Astrocyte of the spinal cord (primary cell): ENCODE data around the gene ZBTB40.

Source experiments
- DNase-seq: peaks from one replicate; pipeline ENCODE4 v3.0.0; 2011; ENCODE audit warnings: low read depth, low spot score
- H3K4me3 ChIP-seq: 2 replicates; pipeline ENCODE4 v1.5.1; 2011; ENCODE audit warnings: low read depth, mild to moderate bottlenecking, low read length, moderate library complexity
- CTCF ChIP-seq: IDR thresholded peaks from 2 replicates; pipeline ENCODE4 v1.5.1; 2012; ENCODE audit warnings: low read depth, mild to moderate bottlenecking, low read length, inconsistent platforms
- in situ Hi-C: cut with HindIII; loops from 2 replicates; pipeline ENCODE4 v1.10.0; 2017; ENCODE audit warnings: low sequenced_read_pairs

ZBTB40 gene

GRCh38 chr1:22547818-22548462 lies 96.3 kb downstream of the ZBTB40 start:
- no peak for DNase-seq
- in situ Hi-C loops, result no loop called here
- no peak for TF ChIP-seq CTCF
- H3K4me3 ChIP-seq, result no peak overlapping the region

- DNase-seq, result no peak
- in situ Hi-C loops, result no loop called here
- no peak for TF ChIP-seq CTCF
- H3K4me3 ChIP-seq, result no peak overlapping the region
Measured at GRCh38 chr1:22550021-22550420, 98.4 kb downstream of the ZBTB40 start.

DNA sequence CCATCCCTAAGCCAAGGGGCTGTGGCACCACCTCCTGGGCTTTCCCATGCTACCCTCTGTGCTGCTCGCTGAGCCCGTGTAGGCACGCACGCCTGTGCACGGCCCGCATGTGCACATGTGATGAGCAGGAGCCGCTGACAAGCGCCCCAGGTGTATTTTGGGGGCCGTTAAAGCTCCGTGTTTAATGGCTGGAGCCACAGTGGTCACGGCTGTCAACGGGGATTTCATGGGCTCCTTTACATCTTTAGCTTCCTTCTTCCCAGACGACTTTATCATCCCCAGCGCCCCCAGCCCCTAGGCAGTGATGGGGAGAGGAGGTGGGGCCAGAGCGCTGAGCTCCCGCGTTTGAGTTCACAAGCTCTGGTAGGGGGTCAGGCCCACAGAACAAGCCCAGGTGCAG lies 99.9 kb downstream of the ZBTB40 start:
- in situ Hi-C loops, result no loop called here
- DNase-seq, result no peak
- TF ChIP-seq CTCF, result no peak
- H3K4me3 ChIP-seq, result no peak overlapping the region

GRCh38 chr1:22552021-22552420 lies 100.4 kb downstream of the ZBTB40 start:
- no peak overlapping the region for H3K4me3 ChIP-seq
- no peak for DNase-seq

DNA sequence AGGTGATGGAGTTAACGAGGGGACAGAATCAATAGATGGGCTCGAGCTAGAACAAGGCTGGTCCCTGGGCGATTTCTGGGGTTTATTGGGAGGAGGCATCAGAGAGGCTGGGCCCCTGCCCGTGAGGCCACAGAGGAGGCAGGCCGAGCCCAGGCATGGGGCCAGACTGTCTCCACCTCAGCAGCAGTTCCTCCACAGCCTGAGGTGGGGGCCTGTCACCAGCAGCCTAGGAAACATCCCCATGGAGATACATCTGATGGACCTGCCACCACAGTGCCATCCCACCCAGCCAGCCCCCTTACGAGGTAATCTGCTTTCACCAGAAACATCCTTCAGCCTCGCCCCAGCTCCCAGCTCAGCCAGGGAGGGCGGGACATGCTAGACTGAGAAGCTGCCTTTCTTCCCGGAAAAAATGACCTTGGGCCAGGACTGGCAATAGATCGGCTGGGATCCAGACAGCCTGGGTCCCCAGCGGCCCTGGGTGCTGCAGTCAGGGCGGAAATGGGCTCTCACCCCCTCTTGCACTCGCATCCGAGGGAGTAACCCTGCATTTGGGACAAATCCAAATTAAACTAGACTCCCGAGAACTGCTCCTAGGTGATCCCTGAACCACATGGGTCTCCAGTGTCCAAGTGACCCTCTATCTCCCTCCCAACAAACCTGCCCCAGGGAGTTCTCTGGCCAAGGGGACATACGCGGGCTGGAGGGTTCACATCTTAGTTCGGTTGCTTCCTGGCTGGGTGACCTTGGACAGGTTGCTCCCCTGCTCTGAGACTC lies 101.6 kb downstream of the ZBTB40 start:
- in situ Hi-C loops, result no loop called here
- H3K4me3 ChIP-seq, result no peak overlapping the region
- no peak for DNase-seq
- TF ChIP-seq CTCF, result no peak

More at GRCh38 chr1:22552021-22552420, 100.4 kb downstream of the ZBTB40 start:
- in situ Hi-C loops, result no loop called here
- TF ChIP-seq CTCF, result no peak

DNA sequence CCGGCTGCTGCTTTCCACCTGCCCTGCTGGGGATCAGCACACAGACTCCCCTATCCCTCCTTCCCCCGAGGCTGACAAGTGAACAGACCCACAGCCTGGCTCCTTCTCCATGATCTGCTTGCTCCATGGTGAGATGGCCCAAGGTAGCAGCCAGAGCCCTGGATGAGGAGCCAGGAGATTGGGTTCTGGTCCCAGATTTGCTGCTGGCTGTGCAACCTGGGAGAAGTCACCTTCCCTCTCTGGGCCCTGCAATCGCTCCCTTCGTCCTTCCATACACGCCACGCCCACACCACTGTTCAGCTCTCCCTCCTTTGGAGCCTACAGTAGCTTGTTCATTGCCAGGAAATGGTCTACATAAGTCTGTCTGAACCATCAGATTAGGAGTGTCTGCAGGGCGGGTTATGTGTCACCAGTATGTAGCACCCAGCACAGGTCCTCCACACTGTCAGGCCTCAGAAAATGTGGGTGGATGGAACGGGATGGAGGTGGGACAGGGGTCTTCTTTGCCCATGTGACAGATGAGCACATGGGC lies 102.4 kb downstream of the ZBTB40 start:
- in situ Hi-C loops, result no loop called here
- H3K4me3 ChIP-seq, result no peak overlapping the region
- DNase-seq, result no peak
- TF ChIP-seq CTCF, result no peak
